Measurements from ENCODE around the gene HYCC2. TPM values are rescaled to one million over a fixed set of nuclear protein-coding genes. Genes with fewer than 3 reads are reported as not detected.

The HYCC2 gene
- total RNA-seq, 1 experiment from 2014 or later = 13.3 TPM

DNA sequence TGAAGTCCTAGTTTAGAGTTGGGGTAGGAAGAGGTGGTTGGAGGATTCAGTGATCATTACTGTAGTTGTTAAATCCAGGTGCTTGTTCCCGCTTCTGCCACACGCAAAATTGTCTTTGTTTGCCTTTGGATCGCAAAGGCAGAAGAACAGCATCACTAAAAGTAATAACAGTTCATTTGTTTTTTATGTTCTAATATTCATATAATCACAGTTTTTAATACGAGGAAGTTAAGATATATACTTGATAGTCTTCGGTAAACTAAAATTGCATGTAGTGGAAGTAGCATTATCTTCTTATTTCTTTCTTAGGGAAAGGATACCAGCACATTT lies 695 bp upstream of the HYCC2 start:
- Mint-ChIP-seq H3K9me3 (no peaks in the 10 kb centered on the region; a peak in 1 of 5 replicates), H3K27ac (peak overlapping the region; percentile 97 to 99 (median 97)), H3K27me3 (ENCODE audit: low read depth) (peaks cover 1% of the 10 kb centered on the region; the same call in 1 of the 2 replicates), H3K4me3 (peak overlapping the region; percentile 90 to 96), H3K36me3 (ENCODE audit: insufficient read depth in 1 of 3, low read depth in 3 of 3) (no peaks in the 10 kb centered on the region), H3K4me1 (peaks cover 13 to 28% of the 10 kb centered on the region in 2 experiments)
- Histone ChIP-seq H2AFZ (ENCODE audit: low read length) (no peak overlapping the region), H3K79me2 (ENCODE audit: insufficient read depth, low read length) (peaks cover 3% of the 10 kb centered on the region; the same call in 1 of the 2 replicates), H3K79me1 (ENCODE audit: insufficient read depth, low read depth, low read length, poor library complexity, severe bottlenecking) (no peaks in the 10 kb centered on the region), H3K56ac (ENCODE audit: insufficient read length, low read depth, low read length) (no peak overlapping the region), H3K23me2 (ENCODE audit: insufficient read length, low read depth, low read length, poor library complexity, severe bottlenecking) (peaks cover 5% of the 10 kb centered on the region), H3K9ac (ENCODE audit: extremely low read depth, insufficient read length, low read length) (peak overlapping the region; percentile 70), H2BK120ac (ENCODE audit: low read depth, low read length, poor library complexity, severe bottlenecking) (no peak overlapping the region), H2BK5ac (ENCODE audit: insufficient read length, low read length) (no peak overlapping the region), H3K27me3 (ENCODE audit: insufficient read depth, low read length) (no peaks in the 10 kb centered on the region), H3K4me2 (ENCODE audit: insufficient read depth, insufficient read length, low read length) (peak overlapping the region; percentile 70), H3K23ac (ENCODE audit: insufficient read length, low read depth, low read length) (no peak overlapping the region), H3T11ph (ENCODE audit: low read length) (no peak overlapping the region), H2AK5ac (ENCODE audit: insufficient read length, low read length) (no peak overlapping the region), H3K4me1 (ENCODE audit: insufficient read depth, low read length) (no peaks in the 10 kb centered on the region), H4K8ac (replicated peaks; ENCODE audit: insufficient read length, low read depth, low read length) (no peak overlapping the region), H3K18ac (ENCODE audit: insufficient read length, low read depth, low read length) (no peak overlapping the region), H3K14ac (ENCODE audit: insufficient read depth, low read length) (no peak overlapping the region), H2BK12ac (ENCODE audit: insufficient read length, low read depth, low read length) (no peak overlapping the region), H4K91ac (ENCODE audit: insufficient read length, low read depth, low read length) (no peak overlapping the region), H4K5ac (ENCODE audit: insufficient read length, low read depth, low read length) (no peak overlapping the region), H2BK20ac (ENCODE audit: low read depth, low read length, poor library complexity, severe bottlenecking) (no peak overlapping the region), H3K4ac (ENCODE audit: low read depth, low read length) (no peak overlapping the region), H3K27ac (ENCODE audit: insufficient read length, low read depth, low read length) (peak overlapping the region; percentile 33), H2BK15ac (ENCODE audit: low read depth, low read length) (no peak overlapping the region), H4K20me1 (ENCODE audit: control insufficient read depth, insufficient read depth, insufficient read length) (no peaks in the 10 kb centered on the region), H3K9me3 (ENCODE audit: control insufficient read depth, low read depth, low read length) (no peaks in the 10 kb centered on the region)
- WGBS (ENCODE audit: extremely low coverage, insufficient read length, low lambda C conversion rate) = no CpG with 5 or more reads among the region's 5 CpGs
- no peak for DNase-seq
- TF ChIP-seq, protein P1, sequence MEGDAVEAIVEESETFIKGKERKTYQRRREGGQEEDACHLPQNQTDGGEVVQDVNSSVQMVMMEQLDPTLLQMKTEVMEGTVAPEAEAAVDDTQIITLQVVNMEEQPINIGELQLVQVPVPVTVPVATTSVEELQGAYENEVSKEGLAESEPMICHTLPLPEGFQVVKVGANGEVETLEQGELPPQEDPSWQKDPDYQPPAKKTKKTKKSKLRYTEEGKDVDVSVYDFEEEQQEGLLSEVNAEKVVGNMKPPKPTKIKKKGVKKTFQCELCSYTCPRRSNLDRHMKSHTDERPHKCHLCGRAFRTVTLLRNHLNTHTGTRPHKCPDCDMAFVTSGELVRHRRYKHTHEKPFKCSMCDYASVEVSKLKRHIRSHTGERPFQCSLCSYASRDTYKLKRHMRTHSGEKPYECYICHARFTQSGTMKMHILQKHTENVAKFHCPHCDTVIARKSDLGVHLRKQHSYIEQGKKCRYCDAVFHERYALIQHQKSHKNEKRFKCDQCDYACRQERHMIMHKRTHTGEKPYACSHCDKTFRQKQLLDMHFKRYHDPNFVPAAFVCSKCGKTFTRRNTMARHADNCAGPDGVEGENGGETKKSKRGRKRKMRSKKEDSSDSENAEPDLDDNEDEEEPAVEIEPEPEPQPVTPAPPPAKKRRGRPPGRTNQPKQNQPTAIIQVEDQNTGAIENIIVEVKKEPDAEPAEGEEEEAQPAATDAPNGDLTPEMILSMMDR (conservative IDR thresholded peaks at IDR 0.05) = no peak
